GM18867 (cell line): ENCODE measurements around the gene ARNT2.

ENCODE experiments used
- ATAC-seq: cut with Tn5 transposase; IDR thresholded peaks from one replicate; pipeline ENCODE4 v1.9.1; 2021; ENCODE audit warnings: mild to moderate bottlenecking, moderate library complexity; ENCODE audit not compliant: unreplicated experiment

The ARNT2 gene

DNA sequence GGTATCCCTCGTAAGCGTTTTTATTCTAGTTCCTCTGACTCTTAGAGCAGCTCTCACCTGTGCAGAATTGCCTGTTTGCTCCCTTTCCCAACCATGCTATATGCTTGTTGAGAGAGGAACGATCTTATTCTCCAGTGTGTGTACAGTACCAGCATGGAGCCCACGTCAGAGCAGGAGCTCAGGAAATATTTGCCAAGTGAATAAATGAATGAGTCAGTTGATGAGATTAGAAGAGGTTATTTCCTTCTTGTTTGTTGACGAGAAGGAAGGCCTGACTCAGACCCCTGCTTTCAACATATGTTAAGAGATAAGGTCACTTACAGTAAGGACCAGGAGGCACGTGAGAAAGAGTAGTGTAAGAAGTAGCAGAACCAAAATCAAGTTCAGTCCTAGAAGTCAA lies 184.6 kb downstream of the ARNT2 start:
- no peak for ATAC-seq

GRCh38 chr15:80590761-80591355 lies 186.7 kb downstream of the ARNT2 start:
- no peak for ATAC-seq

- no peak for ATAC-seq
Observed at GRCh38 chr15:80591471-80591870, 187.3 kb downstream of the ARNT2 start.

DNA sequence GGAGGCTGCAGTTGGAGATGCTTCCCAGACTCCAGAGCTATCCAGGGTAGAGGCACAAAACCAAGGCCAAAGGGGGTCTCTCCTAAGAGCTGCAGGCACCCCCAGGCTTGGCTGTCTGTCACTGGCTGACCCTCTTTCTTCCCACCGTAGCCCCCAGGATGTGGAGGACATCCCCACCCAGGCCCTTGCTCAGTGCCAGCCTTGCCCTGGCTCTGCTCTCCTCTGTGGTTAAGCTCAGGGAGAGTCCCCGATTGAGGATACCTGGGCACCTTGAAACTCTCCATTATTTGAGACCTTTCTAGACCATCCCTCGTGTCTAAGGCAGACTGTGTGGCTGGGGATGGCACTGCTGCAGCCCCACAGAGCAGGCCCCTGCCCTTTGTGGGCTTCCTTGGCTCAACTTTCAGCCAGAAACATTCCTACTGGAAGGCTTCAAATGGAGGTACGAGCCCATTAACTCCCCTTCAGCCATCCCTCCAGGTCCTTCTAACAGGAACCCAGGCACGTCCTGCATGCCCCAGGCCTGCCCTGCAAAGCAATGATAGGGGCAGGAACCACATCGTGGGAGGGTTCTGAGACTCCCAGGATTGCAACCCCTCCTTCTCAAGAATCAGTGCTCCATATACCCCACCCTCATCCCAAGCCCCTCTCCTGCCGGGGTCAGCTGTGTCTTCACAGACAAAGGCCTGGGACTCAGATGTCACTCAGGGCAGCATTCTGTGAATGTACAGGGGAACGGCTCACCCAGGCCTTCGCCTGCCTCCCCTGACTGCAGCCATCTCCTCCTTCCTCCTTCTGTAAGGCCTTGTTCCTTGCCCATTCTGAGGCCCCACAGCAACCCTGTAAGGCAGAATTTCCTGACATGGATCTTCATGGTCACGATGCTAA lies 188.0 kb downstream of the ARNT2 start:
- no peak for ATAC-seq

DNA sequence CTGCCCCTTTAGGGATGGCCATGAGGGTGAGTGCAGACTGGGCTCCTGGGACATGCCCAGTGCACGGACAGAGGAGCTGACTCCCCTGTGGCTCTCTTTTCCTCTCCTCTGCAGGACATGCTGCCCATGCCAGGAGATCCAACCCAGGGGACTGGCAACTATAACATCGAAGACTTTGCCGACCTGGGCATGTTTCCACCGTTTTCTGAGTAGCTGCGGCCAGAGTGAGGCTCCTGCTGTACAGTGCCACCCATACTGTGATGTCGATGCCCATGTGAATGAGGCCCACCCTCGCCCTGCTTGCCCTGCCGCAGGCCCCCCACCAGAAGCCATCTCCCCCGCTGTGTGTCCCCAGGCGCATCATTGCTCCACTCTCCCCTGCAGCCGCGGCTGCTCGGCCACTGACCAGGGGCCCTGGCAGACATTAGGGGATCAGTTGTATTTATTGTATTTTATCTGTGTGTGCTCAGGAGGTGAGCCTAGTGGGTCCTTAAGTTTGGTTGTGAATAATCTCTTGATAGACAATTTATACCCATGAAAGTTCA lies 189.4 kb downstream of the ARNT2 start:
- ATAC-seq: no peak

DNA sequence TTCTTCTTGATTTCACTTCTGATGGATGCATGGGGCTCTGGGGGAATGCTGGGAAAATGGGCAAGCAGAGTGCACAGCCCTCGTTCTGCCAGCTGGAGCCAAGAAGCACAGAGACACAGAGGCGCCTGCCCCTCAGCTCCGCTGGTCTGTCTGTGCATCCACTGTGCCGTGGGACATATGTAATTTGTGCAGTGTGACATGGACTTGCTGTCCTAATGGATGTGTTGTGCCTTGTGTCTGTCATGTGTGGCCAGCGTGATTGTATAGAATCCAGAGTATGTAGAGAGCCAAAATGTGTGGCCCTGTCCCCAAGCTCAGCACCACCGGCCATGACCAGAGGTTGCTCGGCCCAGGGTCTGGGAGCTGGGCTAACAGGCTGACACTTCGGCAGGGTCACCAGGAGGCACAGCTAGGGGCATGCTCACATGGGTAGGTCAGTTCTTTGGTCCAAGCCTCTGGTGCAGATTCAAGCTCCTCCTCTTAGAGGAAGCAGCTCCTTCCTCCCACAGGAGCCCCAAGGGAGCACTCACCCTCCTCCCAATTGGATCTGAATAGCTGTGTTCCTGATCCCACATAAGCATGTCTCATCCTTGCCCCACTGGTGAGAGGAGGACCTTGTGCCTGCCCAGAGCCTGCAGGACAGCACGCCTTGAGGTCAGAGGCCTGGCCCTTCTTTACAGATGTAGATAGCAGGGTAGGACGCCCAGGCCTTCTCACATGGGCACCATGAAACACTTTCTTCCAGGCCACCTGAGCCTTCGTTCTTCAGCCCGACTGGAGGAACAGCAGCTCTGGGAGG lies 190.1 kb downstream of the ARNT2 start:
- ATAC-seq: no peak

DNA sequence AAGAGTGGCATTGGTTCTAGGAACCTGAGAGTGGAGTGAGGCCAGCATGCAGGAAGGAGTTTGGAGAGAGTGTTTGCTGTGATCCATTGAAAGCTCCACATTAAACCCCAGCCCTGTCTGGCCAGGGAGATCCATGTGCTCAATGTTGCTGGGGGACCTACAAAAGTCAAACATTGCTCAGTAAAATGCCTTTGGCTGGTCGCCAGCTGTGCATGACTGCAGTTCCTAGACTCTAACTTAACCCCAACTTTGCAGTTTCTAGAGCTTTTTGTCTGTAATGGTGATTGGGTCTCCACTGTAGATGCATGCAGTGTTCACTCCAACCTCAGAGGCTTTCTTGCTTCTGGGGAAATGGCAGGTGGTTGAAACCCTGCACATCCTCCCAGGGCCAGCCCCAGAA lies 191.2 kb downstream of the ARNT2 start:
- ATAC-seq: no peak

DNA sequence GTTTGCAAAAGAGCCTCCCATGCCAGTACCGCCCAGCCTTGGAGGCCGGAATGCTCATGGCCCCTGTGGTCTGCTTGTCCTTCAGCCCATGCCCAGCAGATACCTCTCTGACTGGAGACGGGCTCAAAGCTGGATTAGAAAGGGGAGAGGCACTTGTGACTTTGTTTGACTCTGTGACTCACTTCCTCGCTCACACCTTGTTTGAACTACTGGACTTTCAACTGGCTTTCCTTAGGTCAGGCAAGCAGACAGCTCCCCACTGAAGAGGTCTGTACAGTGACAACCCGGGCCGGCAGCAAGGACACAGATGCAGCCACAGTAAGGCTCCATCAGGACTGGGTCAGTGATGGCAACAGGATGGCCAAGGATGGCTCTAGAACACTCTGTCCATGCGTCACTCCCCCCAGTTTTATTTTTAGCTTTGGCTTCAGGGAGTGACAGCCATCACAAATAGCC lies 192.4 kb downstream of the ARNT2 start:
- ATAC-seq: no peak

DNA sequence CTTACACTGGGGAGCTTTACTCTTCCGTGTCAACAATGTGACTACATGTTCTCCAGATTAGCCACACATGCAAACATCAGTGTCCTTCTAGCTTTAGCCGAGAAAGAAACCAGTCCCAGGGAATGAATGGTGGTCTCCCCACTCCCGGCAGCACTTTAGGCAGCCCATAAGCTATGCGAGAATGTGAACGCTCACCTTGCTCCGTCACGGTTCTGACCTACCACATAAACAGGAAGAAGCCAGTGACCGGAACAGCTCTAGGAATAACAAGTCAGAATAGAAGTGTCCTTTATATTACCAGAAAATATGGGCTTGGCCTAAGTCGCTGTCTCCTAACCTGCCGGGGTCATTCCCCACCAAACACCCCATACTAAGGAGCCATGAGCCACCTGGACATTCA lies 192.9 kb downstream of the ARNT2 start:
- no peak for ATAC-seq

DNA sequence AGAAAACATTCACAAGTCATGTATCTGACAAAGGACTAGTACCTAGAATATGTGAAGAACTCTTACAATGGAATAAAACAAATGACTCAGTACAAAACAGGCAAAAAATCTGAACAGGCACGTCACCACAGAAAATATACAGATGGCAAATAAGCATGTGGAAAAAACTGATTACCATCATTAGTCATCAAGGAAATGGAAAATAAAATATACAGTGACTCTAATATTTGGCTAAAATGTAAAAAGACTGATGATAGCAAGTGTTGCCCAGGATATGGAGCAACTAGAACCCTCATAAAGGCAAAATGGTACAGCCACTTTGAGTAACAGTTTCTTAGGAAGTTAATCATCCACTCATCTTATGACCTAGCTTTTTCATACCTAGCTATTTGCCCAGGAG lies 195.2 kb downstream of the ARNT2 start:
- no peak for ATAC-seq

GRCh38 chr15:80600626-80601025 lies 196.4 kb downstream of the ARNT2 start:
- no peak for ATAC-seq

- no peak for ATAC-seq
Observed at GRCh38 chr15:80601256-80601655, 197.1 kb downstream of the ARNT2 start.

DNA sequence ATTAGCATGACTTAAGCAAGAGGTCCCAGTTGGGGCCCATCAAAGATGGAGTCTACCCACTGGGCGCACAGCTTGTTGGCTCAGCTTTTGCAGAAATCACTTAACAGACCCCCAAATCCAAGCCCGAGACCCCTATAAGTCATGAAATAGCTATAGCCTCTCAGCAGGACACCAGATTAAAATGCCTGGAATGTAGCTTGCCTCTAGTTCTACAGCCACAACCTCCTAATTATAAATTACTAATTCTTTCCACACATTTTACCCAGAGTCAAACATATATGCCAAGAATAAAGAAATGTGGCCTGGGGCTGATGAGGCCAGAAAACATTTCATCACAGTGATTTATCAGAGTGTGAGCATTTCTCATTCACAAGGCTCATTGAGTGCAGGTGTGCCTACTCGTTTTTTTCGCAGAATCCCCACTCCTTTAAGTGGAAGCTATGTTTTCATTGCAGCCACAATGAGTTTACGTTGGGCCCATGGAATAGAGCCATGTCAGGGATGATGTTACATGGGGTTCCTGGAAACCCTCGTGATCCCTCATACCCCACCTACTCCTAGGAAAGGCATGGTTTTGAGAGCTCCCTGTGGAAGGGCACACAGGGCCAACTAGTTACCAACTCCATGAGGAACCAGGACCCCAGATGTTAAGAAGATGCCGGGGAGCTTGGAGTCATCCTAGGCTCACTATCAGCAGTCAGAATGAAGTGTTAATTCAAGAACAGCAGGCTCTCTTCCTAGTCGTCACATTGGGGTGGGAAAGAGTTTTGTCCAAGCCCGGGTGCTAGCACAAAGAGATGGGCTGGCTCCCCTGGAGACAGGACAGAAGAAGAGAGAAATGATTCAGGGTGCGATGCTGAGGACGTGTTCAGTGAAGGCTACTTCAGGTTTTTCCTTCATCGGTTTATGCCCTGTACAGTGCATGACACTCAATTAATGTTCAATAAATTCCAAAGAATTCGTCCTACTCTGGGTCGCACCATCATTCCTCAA lies 200.7 kb downstream of the ARNT2 start:
- no peak for ATAC-seq

DNA sequence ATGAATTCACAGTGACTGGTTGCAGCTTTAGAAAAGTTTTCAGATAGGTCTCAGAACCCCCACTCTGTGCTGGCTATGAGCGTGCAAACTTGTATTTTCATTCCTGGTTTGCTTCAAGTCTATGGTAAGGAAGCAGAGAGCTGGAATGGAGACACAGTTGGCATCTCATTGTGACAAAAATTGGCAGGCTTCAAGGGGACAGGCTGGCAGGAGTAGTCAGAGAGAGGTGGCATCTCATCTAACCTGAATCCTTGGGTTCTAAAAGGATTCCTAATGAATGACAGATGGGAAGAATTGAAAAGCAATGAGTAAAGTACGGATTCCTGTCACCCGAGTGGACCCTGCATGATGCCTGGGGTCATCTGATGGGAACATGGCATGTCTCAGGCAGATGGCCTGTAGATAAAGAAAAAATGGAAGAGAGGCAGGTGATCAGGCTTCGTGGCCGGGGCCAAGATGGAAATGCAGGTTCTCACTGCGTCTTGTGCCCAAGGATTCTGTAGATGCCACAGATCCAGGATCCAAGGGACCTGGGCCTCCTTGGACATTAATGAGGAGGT lies 201.5 kb downstream of the ARNT2 start:
- no peak for ATAC-seq

DNA sequence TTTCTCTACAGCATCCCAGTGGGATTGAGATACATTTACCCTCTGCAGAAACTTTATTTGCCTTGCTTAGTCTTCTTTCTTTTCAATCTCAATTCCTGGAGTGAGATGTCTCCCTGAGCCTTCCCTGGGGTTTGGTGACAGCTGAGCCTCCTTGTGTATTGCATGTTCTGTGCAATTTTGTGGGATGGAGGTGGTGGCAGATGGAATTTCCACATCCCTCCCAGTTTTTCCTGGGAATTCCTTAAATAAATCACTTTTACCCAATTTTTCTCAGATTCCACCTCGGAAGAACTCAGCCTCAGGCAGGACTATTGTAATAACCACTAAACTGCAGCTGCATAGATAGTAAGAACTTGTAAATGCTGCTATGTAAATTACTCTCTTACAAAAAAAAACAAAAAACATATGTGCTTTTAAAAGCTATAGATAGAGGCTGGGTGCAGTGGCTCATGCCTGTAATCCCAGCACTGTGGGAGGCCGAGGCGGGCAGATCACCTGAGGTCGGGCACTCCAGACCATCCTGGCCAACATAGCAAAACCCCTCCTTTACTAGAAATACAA lies 202.4 kb downstream of the ARNT2 start:
- no peak for ATAC-seq

- no peak for ATAC-seq
Observed at GRCh38 chr15:80607287-80607980, 203.3 kb downstream of the ARNT2 start.

- ATAC-seq: no peak
Observed at GRCh38 chr15:80608688-80609087, 204.5 kb downstream of the ARNT2 start.

GRCh38 chr15:80609091-80609490 lies 204.9 kb downstream of the ARNT2 start:
- ATAC-seq: no peak

DNA sequence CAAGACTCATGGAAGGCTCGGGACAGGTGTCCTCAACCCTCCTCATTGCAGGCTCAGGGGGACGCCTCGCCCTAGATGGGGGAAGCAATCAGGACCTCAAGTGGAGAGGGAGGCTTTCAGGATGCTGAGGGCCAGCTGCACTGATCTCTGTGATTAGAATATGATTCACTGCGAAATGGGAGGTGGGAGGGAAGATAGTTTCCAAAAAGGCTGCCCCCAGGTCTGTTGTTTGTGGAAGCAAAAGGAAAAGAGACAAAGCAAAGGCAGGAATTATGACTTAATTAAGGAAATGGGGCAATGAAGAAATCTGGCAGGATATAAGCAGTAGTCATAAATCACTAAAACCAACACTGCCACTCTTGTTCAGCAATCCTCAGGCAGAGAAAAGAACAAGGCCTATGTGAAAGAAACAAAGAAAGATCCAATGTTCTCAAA lies 205.3 kb downstream of the ARNT2 start:
- no peak for ATAC-seq
